HG03108 (cell line): ENCODE data around the gene OSTF1.

Experiments
- ATAC-seq: cut with Tn5 transposase; IDR thresholded peaks from one replicate; pipeline ENCODE4 v1.9.1; 2021; ENCODE audit warnings: moderate library complexity; ENCODE audit not compliant: unreplicated experiment

OSTF1 gene

DNA sequence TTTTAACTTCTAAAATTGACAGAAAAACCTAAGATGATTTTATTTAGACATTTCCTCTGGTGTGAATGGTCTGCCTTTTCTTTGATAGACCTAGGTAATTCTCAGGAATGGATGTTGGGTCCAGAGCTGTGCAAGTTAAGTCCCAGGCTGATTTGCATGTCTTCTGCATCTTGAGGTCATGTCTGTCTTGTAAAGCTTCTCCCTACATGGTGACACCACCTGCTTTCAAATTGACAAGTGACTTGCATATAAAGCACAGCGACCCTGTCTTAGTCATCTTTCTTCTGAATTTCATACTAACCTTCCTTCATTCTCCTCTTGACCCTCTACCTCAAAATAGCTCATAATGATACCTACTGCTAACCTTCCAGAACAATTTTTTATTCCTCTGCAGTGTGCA is 29.2 kb downstream of the OSTF1 start:
- no peak for ATAC-seq

DNA sequence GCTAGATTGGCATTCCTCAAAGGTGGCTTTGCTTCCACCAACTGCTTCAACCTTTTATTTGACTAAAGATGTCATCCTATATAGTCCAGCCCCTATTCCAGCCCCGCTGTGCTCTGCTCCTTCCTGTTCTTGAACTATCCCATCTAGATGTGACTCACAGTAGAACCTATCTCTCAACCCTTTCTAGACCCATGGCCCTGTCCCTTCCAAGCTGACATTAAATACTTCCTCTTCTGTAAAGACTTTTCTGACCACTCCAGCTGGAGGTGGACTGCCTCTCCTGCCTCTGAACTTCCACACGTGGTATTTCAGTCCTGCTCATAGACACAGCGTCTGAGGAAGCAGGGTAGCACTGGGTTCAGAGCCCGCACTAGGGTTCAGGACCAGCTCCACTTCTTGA is 32.4 kb downstream of the OSTF1 start:
- ATAC-seq: no peak

DNA sequence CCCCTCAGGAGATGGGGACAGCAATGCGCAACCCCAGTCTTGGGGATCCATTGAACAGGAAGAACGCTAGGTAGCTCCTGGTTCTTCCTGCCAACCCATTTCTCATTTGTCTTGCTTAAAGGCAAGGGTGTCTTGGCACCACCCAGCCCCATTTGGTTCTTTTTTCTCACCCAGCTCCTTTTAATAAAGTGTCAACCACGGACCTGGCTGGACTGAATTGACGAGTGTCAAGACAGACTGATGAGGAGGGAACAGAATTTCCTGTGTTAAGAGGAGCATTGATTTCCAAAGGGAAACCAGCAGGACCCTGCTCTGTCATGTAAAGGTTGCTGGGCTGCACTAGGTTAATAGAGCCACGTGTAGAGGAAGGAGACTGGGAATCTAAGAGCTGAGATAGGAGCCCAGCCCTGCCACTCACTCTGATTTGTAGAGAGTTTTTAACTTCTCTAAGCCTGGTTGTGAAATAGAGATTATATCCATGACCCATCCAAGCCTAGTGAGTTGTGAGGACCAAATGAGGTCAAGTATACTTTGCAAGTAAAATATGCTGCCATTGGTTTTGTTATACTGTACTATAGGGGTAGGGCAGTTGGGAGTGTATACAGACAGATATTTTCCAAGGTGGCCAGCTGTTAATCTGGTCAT is 33.7 kb downstream of the OSTF1 start:
- no peak for ATAC-seq

DNA sequence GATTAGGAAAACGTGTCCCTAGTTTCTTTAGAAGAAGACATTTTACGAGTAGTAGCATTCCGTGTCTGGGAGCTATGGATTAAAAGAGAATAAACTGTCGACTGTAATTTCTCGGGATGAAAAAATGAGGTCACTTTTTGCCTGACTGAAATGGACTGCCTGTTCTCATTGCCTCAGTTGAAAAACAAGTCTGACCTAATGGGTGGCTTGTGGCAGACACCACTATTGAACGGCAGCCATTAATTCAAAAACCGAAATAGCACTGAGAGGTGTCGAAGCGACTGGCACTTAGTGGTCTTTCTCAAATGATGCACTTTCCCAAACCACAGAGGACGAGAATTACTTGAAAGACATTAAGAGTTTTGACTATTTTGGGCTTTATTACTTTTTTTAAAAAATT is 35.4 kb downstream of the OSTF1 start:
- no peak for ATAC-seq

DNA sequence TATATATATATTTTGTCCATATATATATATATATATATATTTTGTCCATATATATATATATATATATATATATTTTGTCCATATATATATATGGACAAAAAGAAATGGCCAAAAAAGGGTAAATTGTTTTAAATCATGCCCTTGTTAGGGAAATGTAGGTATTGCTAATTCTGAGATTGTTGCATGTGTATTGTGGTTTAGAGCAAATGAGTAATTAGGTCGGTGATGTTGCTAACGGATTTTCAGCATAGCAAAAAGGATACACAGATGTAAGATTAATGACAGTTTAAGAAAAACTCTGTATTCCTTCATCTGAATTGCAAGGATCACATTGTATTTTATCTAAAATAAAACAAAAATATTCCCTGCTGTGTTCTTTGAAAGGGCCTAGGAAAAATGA is 40.2 kb downstream of the OSTF1 start:
- ATAC-seq: no peak

DNA sequence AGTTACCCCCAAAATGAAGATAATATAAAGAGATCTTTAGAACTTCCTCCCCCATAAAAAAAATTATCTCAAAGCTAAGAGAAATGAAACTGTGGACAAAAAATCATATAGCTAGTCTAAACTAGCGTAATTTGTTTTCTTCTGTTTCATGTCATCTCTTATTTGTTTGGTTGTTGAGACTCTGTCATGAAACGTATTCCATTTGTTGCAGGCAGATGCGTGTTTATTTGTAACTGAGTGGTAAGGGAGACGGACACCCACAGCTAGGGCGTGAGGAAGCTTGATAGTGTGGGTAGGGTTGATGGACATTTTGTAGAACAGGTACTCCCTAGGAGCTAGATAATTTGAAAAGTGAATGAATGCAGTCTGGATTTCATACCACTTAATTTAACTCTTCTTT is 41.9 kb downstream of the OSTF1 start:
- no peak for ATAC-seq

DNA sequence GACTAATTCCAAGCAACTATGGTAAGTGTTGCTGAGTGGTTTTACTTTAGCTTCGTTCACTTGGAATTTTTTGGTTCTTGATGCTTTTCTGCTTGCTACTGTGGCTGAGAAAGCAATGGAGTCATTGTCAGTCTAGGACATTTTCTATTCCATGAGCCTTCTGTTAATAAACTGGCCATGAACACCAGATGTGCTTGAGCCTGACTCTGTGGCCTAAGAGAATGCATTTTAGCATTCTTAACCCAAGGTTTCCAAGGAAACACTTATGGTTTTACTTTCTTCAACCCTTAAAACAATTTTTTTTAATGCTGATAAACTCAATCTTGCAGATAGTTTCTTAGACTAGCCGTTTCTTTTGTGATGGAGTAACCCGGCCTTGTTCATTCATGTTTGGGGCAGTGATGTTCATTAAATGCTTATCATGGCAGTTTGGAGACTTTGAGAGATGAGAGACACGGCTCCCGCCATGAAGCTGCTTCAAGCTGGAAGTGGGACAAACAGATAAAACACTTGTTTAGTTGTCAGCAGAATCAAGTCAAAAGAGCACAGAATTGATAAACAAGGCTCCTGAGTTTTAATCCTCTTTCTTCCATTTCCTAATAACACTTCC is 42.4 kb downstream of the OSTF1 start:
- ATAC-seq: no peak

DNA sequence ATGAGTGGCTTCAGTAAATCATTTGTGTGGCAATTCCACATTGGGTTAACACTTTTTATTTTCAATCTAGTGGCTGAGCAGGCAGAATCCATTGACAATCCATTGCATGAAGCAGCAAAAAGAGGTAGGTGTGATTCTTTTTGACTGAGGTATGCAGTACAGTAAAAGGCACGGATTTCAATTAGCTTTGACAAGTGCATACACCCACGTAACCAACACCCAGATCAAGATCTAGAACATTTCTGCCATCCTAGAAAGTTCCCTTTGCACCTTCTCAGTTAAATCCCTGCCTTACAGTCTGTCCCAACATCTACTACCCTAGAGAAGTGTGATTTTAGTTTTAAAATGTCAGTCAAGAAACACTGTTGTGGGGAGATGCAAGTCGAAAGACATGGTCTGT is 43.4 kb downstream of the OSTF1 start:
- no peak for ATAC-seq

DNA sequence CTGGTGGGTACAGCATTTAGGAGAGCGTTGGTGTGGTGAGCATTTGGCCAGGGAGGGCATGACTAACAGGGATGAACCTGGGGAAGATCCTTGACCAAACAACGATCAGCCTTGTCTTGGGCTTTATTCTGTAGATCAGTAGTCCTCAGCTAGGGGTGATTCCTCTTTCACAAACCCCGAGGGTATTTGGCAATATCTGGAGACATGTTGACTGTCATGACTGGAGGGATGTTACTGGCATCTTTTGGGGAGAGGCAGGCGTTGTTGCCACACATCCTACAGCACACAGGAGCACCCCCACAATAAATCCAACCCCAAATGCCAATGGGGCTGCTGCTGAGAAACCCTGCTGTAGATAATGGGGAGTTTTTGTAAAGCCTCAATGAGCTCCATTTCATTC is 43.9 kb downstream of the OSTF1 start:
- no peak for ATAC-seq

DNA sequence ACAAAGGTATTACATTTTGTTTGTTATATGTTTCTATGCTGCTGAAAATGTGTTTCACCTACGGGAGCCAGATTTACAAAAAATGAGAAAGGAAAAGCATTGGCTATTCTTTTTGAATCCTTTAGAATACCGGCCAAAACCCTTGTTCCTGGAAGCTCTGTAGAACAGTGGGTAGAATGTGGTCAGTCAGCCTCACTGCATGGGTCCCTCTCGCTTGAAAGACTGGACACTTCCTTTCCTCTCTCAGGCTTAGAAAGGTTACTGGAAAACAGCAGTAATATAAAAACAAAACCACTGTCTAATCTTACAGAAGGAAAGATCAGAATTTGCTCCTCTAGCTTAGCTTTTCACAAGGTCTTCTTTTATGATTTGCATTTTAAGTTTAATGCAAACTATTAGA is 45.1 kb downstream of the OSTF1 start:
- no peak for ATAC-seq

DNA sequence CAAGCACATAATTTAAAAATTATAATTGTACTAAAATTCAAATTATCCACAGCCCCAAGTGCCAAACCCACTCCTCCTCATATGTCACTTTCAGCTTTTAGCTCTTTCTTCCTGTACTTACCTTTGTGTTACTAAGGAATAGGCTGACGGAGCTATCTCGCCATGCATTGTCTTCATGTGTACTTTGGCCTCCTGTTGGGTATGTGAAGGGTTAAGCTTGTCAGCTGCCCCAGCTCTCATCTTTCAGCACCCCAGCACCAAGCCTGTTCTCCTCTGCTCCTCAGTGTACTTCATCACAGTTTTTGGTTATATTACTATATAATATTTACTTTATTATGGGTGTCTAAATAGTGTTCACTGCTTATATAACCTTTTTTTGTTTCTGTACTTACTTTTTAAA is 46.2 kb downstream of the OSTF1 start:
- ATAC-seq: no peak

DNA sequence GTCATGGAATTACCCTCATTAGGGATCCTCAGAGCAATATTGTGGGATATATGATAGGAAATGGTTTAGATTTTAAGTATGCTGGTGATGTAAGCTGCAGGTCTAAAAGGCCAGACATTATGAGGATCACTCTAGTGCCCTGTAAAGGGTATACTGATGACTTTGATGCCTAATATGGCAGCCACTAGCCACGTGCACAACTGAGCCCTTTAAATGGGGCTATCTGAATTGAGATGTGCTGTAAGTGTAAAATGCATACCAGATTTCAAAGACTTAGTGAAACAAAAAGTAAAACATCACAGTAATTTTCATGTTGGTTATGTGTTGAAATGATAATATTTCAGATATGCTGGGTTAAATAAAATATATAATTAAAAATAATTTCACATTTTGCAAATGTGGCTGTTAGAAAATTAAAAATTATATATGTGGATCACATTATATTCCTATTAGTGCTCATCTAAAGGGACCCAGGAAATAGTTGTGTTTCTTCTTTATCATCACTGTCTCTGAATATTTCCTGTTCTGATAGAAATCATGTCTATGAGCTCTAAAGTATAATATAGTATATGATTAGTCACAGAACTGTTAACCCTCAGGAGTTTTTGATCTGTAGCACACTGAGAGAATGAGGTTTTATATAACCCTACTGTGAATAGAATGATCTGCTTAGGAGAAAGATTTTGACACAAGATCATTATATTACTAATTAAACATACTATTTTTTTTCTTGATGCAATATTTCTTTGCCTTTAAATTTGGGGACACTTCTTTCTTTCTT is 50.1 kb downstream of the OSTF1 start:
- no peak for ATAC-seq

DNA sequence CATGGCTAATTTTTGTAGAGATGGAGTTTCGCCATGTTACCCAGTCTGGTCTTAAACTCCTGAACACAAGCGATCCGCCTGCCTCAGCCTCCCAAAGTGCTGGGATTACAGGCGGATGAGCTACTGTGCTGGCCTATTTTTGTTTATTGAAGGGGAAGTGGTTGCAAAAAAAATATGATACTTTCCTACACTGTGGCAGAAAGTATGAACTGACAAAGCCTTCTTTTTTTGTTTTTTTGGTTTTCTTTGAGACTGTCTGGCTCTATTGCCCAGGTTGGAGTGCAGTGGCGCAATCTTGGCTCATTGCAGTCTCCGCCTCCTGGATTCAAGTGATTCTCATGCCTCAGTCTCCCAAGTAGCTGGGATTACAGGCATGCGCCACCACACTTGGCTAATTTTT is 50.9 kb downstream of the OSTF1 start:
- no peak for ATAC-seq

DNA sequence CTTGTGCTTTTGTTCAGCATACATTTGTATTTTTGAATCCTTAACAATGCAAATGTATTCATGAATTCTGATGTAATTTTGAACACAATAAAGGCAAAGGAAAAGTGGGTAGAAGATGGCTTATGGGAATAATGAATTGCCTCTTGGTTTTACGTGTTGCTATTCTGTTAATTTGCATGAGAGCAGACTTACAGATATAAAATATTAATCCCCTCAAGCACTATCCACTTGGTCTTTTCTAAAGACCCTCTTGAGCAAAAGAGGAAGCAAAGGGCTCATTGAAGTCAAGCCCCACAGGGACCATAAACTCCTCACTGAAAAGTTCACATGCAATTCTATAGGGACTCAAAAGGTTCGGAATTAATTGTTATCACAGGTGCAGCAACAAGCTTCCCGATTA is 51.9 kb downstream of the OSTF1 start:
- no peak for ATAC-seq

DNA sequence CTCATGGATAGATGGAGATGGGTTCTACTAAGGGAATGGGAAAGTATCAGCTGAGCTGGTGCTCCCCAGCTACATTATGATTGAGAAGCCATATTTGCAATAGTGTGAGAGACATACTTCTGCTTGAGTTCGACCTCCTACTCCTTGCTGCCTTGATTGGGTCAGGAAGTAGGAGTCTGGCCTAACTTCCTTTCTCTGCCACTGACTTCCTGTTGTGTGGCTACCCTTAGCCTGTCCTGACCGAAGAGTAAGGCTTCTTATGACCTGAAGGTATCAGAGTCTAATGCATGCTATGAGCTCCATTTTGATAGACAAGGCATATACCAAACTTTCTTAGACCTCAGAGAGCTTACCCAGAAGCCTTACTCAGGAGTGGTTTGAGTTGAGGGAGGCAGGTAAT is 53.9 kb downstream of the OSTF1 start:
- peak; percentile 56 for ATAC-seq

DNA sequence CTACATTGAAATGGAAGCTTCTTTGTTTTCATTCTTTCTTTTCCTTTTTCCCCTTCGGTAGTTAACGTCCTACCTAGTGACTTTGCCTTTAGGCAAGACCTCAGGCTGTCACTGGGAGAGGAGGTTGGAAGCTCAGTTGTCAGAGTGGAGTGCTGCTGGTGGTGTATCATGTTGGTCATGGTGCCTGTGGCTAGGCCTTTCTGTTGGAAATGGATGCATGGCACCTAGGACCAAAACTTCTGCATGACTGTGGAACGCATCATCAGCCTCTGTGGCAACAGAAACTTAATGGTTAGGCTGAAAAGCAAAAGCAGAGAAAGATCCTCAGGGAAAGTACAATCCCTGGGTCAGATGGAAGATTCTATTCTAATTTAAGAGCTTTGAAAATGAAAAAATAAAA is 57.9 kb downstream of the OSTF1 start:
- no peak for ATAC-seq

DNA sequence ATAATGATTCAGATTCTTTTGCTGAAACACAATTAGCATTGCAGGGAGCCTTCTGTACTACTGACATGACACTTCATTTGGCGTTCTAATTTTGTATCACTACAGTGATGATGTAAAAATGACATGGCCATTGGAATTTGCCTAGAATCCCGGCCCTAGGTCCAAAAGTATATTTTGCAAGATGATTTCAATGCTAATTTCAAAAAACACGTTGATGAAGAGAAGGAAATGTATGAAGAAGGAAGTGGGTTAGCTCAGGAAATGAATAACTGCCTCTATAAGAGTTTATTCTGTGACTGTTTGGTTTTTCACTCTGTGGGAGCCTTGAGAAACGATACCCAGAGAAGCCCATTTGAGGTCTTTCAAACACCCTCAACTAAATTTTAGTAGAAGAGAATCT is 59.3 kb downstream of the OSTF1 start:
- ATAC-seq: peak; percentile 56

DNA sequence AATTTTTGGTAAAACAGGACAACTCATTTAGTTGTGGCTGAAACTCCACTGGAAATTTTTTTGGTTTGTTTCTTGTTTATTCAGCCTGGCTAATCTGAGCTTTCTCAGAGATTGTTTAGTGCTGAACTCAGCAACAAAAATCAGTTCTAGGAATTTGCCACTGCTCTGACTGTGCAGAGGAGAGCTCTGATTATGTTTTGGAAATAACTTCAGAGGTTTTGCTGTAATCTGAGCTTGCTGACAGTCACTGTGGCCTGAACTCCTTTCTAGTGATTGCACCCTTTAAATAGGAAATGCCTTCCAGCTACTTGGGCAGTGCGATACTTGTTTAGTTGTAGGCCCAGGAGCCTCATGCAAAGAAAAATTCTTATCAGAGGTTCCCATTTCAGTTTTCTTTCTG is 60.2 kb downstream of the OSTF1 start:
- ATAC-seq: no peak

DNA sequence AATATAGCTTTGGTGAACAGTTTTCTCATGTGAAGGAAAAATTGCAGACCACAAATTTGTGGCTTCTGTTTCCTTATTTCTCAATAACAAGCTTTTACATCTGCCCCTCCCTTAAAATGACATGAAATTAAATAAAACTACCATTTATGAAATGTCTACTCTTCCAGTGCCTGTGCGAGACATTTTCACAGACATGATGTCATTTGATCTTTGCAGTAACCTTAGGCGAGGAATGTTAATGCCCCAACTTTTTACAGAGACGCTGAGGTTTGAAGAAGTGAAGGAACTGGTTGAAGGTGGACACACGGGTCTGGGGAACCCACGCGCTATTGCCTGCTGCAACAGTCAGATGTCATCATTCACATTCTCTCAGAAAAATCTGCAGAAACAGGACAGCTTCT is 61.5 kb downstream of the OSTF1 start:
- ATAC-seq: no peak

DNA sequence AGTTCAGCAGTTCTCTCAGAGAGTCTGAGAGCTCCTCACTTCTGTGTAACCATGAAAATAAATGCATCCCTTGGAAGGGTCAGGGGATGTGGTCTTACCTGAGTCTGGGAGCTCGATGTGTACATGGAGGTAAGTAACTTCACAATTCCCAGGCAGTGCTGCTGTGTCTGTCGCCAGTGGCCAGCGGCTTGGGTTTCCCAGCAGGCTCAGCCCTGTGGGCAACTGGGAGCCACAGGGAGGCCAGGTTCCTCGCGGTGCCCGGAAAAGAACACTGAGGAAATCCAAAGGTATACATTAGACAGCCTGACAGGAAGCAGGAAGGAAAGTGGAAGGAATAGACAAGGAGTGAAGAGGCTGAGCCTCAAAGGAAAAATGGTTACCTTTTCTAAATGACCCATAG is 62.2 kb downstream of the OSTF1 start:
- no peak for ATAC-seq

DNA sequence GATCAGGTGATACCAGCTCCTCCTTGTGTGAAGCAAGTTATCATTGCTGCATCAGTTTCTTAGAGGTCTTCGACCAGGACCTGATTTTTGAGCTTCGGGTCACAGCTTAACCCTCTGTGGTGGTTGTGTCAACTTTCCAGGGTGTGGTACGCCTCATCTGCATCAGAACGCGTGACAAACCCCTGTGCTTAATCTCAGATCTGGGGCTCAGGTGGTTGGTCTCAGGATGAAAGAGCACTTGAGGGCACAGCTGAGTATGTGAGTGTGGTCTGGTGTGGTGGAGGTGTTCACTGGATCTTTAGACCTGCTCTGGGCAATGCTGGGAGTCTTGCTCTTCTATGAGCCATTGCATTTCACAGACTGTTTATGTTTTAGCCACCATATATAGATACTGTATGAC is 64.1 kb downstream of the OSTF1 start:
- ATAC-seq: no peak

DNA sequence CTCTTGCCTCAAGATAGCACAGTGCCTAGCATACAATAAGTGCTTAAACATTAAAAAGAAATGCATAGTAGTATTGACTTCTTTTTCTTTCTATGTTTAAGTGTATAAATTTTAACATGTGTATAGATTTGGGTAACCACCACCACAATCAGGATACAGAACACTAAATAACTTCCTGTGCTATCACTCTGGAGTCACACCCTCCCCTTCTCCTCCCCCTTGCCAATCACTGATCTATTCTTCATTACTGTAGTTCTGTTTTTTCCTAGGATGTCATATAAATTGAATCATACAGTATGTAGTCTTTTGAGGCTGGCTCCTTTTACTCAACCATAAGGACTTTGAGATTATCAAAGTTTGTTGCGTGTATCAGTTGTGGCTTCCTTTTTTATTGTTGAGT is 68.5 kb downstream of the OSTF1 start:
- ATAC-seq: no peak
